ENCODE results near the gene KIF26B. TPM values are rescaled to one million over a fixed set of nuclear protein-coding genes. Genes with fewer than 3 reads are reported as not detected.

KIF26B gene
- total and polyA plus RNA-seq, 2 experiments from 2014 or later, result 0.03 to 0.76 TPM

DNA sequence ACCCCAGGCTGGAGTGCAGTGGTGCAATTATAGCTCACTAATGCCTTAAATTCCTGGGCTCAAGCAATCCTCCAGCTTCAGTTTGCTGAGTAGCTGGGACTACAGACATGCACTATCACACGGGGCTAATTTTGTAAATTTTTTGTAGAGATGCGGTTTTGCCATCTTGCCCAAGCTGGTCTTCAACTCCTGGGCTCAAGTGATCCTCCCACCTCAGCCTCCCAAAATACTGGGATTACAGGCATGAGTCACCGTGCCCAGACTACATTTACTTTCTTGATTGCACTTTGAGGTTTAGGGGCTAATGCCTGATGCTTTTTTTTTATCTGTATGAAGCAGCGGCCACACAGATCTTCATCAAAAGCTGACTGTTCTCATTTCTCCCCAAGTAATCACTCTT, 124.6 kb downstream of the KIF26B start:
- no peaks in the 10 kb centered on the region for H3K36me3 ChIP-seq (ENCODE audit: insufficient read depth)
- H3F3A ChIP-seq (replicated peaks; ENCODE audit: low read depth), result no peaks in the 10 kb centered on the region
- no peak for TF ChIP-seq ZNF462 (CRISPR knock-in tag; IDR thresholded peaks at IDR 0.05)
- TF ChIP-seq CTCF (conservative IDR thresholded peaks at IDR 0.05; ENCODE audit: low read depth in 2 of 2), result no peak
- no peaks in the 10 kb centered on the region for H3K27me3 ChIP-seq (ENCODE audit: insufficient read depth)
- no peak overlapping the region; the same call in 1 of the 2 replicates for H2AFZ ChIP-seq
- no peaks in the 10 kb centered on the region for H4K20me1 ChIP-seq (replicated peaks; ENCODE audit: insufficient read depth)
- DNase-seq (ENCODE audit: low spot score), result no peak
- no peak for ATAC-seq
- Mint-ChIP-seq H3K9me3 (peaks cover 14% of the 10 kb centered on the region; the same call in 2 of the 3 replicates), H3K27ac (no peak overlapping the region), H3K4me1 (peaks cover 7% of the 10 kb centered on the region), H3K4me3 (no peak overlapping the region), H3K27me3 (ENCODE audit: insufficient read depth, low read depth, poor library complexity) (peaks cover 9% of the 10 kb centered on the region), H3K36me3 (ENCODE audit: low read depth) (peaks cover 9% of the 10 kb centered on the region)
- peaks cover 4% of the 10 kb centered on the region; the same call in 1 of the 2 replicates for H3K4me1 ChIP-seq (ENCODE audit: insufficient read depth)
- no peak overlapping the region for H3K4me2 ChIP-seq
- H3K79me2 ChIP-seq (replicated peaks; ENCODE audit: insufficient read depth), result no peaks in the 10 kb centered on the region
- no peak overlapping the region for H3K27ac ChIP-seq (ENCODE audit: low read depth)
- no peaks in the 10 kb centered on the region for H3K9me2 ChIP-seq (ENCODE audit: insufficient read depth)
- no peak overlapping the region for H3K4me3 ChIP-seq

- Mint-ChIP-seq H3K4me1 (no peaks in the 10 kb centered on the region), H3K4me3 (no peak overlapping the region), H3K36me3 (ENCODE audit: low read depth) (peaks cover 9% of the 10 kb centered on the region), H3K27ac (no peak overlapping the region), H3K27me3 (ENCODE audit: insufficient read depth, low read depth, poor library complexity) (peaks cover 4% of the 10 kb centered on the region), H3K9me3 (peaks cover 14% of the 10 kb centered on the region; the same call in 2 of the 3 replicates)
- no peaks in the 10 kb centered on the region for H3K79me2 ChIP-seq (replicated peaks; ENCODE audit: insufficient read depth)
- H3K9me2 ChIP-seq (ENCODE audit: insufficient read depth), result no peaks in the 10 kb centered on the region
- H2AFZ ChIP-seq, result no peak overlapping the region
- H3K4me2 ChIP-seq, result no peak overlapping the region
- no peaks in the 10 kb centered on the region for H4K20me1 ChIP-seq (replicated peaks; ENCODE audit: insufficient read depth)
- no peaks in the 10 kb centered on the region for H3F3A ChIP-seq (replicated peaks; ENCODE audit: low read depth)
- DNase-seq (ENCODE audit: low spot score), result no peak
- no peak overlapping the region for H3K27ac ChIP-seq (ENCODE audit: low read depth)
- no peak for ATAC-seq
- no peaks in the 10 kb centered on the region for H3K4me1 ChIP-seq (ENCODE audit: insufficient read depth)
- H3K4me3 ChIP-seq, result no peak overlapping the region
- no peaks in the 10 kb centered on the region for H3K27me3 ChIP-seq (ENCODE audit: insufficient read depth)
- H3K36me3 ChIP-seq (ENCODE audit: insufficient read depth), result no peaks in the 10 kb centered on the region
- TF ChIP-seq CREB1 (CRISPR knock-in tag; IDR thresholded peaks at IDR 0.05; ENCODE audit: low read depth), result no peak
- TF ChIP-seq ZNF331 (CRISPR knock-in tag; IDR thresholded peaks at IDR 0.05; ENCODE audit: low read depth), result no peak
- TF ChIP-seq ETS1 (IDR thresholded peaks at IDR 0.05), result no peak
- TF ChIP-seq EZH2 (IDR thresholded peaks at IDR 0.05; ENCODE audit: low read depth, unreplicated experiment), result no peak
- no peak for TF ChIP-seq JUNB (IDR thresholded peaks at IDR 0.05; ENCODE audit: unreplicated experiment)
- no peak for TF ChIP-seq POLR2AphosphoS5 (IDR thresholded peaks at IDR 0.05; ENCODE audit: low read depth)
- no peak for TF ChIP-seq STAT1 (IDR thresholded peaks at IDR 0.05; ENCODE audit: unreplicated experiment)
- no peak for TF ChIP-seq NANOG (IDR thresholded peaks at IDR 0.05; ENCODE audit: borderline replicate concordance)
These were observed 128.2 kb downstream of the KIF26B start for GRCh38 chr1:245283001-245283400.
